ENCODE data around the gene XPO5. TPM values are rescaled to one million over a fixed set of nuclear protein-coding genes. Genes with fewer than 3 reads are reported as not detected.
"Not testable (repeated sequence)": the region's sequence is repeated elsewhere in the genome, so short reads cannot be mapped to it uniquely, and the experiment has no call there.

XPO5 gene
- total and polyA plus RNA-seq, 11 donors = 6.0 to 22.4 (median 16.4) TPM

DNA sequence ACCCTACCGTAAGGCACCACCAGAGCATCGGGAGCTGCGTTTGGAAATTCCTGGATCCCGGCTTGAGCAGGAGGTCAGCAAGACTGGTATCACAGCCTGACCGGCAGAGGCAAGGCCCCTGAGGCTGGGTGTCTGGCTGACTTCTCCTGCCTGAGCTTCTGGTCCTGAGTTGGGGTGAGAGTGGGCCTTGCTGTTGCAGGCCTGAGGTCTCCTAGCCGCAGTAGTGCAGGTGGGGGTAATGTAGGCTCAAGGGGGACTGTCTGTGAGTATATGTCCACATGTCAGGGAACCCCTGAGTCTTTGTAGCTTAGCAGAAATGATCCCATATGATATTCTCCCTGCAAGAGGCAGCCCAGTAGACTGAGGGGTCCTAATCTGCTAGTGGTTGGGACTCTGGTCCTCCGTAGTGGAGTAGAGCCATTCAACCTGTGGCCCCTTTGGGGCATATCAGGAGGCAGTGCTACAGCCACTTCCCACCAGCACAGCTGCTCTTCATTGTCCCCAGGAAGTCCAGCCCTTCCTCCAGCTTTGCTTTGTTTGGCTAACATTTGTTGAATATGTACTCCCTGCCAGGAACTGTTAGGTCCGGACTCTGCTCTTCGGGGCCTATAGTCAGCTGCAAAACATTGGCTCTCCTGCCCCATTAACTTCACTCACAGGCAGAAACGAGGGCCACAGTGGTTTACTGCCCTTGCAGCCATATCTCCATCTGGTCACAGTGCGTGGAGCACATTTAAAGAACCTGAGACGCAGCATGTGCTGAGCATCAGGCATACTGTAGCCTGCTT lies 76.6 kb downstream of the XPO5 start:
- no peaks in the 10 kb centered on the region for H3K27me3 ChIP-seq
- intact Hi-C loops (cut with DNase I) = loop anchor here in 2 of 10 donors (5.0 to 10.0 kb wide), 2 partner anchors 112 to 114 kb away; no protein-coding TSS in a partner anchor
- H3K36me3 ChIP-seq = peaks cover 0 to 64% (median 54%) of the 10 kb centered on the region in 9 donors
- H3K4me1 ChIP-seq = peaks cover 3 to 70% (median 39%) of the 10 kb centered on the region in 12 donors
- no peaks in the 10 kb centered on the region for H3K9me3 ChIP-seq
- H3K27ac ChIP-seq = peak overlapping the region in 11 of 12 donors; percentile 3 to 77 (median 63)
- no peak for TF ChIP-seq POLR2A (IDR thresholded peaks at IDR 0.05)
- TF ChIP-seq, protein P1, sequence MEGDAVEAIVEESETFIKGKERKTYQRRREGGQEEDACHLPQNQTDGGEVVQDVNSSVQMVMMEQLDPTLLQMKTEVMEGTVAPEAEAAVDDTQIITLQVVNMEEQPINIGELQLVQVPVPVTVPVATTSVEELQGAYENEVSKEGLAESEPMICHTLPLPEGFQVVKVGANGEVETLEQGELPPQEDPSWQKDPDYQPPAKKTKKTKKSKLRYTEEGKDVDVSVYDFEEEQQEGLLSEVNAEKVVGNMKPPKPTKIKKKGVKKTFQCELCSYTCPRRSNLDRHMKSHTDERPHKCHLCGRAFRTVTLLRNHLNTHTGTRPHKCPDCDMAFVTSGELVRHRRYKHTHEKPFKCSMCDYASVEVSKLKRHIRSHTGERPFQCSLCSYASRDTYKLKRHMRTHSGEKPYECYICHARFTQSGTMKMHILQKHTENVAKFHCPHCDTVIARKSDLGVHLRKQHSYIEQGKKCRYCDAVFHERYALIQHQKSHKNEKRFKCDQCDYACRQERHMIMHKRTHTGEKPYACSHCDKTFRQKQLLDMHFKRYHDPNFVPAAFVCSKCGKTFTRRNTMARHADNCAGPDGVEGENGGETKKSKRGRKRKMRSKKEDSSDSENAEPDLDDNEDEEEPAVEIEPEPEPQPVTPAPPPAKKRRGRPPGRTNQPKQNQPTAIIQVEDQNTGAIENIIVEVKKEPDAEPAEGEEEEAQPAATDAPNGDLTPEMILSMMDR (IDR thresholded peaks at IDR 0.05) = no peak
- H3K4me3 ChIP-seq = no peak overlapping the region
- DNase-seq (peak in 2 of 5 donors; percentile 43 to 60), ATAC-seq (peak; percentile 21 to 67 (median 38))
- 62 to 72% (median 68%) methylated on average over 12 of the region's 12 CpGs for WGBS, 4 donors

DNA sequence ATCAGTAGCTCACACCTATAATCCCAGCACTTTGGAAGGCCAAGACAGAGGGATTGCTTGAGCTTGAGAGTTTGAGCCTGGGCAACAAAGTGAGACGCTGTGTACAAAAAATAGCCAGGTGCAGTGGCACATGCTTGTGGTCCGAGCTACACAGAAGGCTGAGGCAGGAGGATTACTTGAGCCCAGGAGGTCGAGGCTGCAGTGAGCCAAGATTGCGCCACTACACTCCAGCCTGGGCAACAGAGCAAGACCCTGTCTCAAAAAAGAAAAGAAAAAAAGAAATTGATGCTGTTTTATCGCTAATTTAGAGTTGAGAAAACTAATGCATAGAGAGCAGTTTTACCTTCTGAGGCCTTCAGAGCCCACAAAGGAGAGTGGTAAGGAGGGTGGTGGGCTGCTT lies 77.5 kb downstream of the XPO5 start:
- ATAC-seq, DNase-seq, H3K9me3 ChIP-seq, H3K27me3 ChIP-seq, H3K4me3 ChIP-seq: not testable (repeated sequence)
- intact Hi-C loops (cut with DNase I) = loop anchor here in 2 of 10 donors (5.0 to 10.0 kb wide), 2 partner anchors 111 to 113 kb away; no protein-coding TSS in a partner anchor
- Histone ChIP-seq H3K36me3 (peaks cover 0 to 54% (median 45%) of the 10 kb centered on the region in 9 donors), H3K4me1 (peaks cover 3 to 70% (median 43%) of the 10 kb centered on the region in 12 donors), H3K27ac (peak overlapping the region in 6 of 12 donors; percentile 36 to 77 (median 66))
- WGBS, 4 donors = 90 to 98% (median 97%) methylated on average over 5 of the region's 5 CpGs

- ATAC-seq = no peak
These were observed 78.1 kb downstream of the XPO5 start for GRCh38 chr6:43497689-43498088.

DNA sequence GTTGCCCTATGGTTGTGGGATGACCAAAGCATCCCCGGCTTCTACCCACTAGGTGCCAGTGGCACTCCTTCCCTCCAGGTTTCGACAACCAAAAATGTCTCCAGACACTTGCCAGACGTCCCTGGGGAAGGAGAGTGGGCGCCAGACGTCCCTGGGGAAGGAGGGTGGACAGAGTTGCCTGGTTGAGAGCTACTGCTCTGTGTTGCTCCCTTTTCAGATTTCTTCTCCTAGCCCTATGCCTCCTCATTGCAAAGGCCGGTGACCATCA lies 78.8 kb downstream of the XPO5 start:
- WGBS, 4 donors = 73 to 77% (median 76%) methylated on average over 6 of the region's 6 CpGs
- H3K27ac ChIP-seq = peak overlapping the region in 2 of 12 donors; percentile 31 to 63
- intact Hi-C loops (cut with DNase I) = loop anchor here in 5 of 10 donors (2.0 to 10.0 kb wide), 3 partner anchors 42 to 112 kb away; partner anchors contain the start of gene DLK2 (in 3 of the 5)
- no peaks in the 10 kb centered on the region for H3K27me3 ChIP-seq
- peaks cover 0 to 42% (median 32%) of the 10 kb centered on the region in 9 donors for H3K36me3 ChIP-seq
- no peak for ATAC-seq
- no peaks in the 10 kb centered on the region for H3K9me3 ChIP-seq
- no peak for DNase-seq
- no peak overlapping the region for H3K4me3 ChIP-seq
- TF ChIP-seq, protein P1 (IDR thresholded peaks at IDR 0.05) = no peak
- TF ChIP-seq POLR2A (IDR thresholded peaks at IDR 0.05) = no peak
- peaks cover under 1 to 63% (median 44%) of the 10 kb centered on the region in 12 donors for H3K4me1 ChIP-seq

More at GRCh38 chr6:43497689-43498088, 78.1 kb downstream of the XPO5 start:
- no peak for DNase-seq
- Histone ChIP-seq H3K27me3 (no peaks in the 10 kb centered on the region), H3K36me3 (peaks cover 0 to 48% (median 39%) of the 10 kb centered on the region in 9 donors), H3K9me3 (no peaks in the 10 kb centered on the region), H3K27ac (peak overlapping the region in 5 of 12 donors; percentile 12 to 63 (median 31)), H3K4me3 (no peak overlapping the region), H3K4me1 (peaks cover 3 to 67% (median 41%) of the 10 kb centered on the region in 12 donors)
- TF ChIP-seq, protein P1 (IDR thresholded peaks at IDR 0.05) = no peak
- no peak for TF ChIP-seq POLR2A (IDR thresholded peaks at IDR 0.05)
- 56 to 78% (median 75%) methylated on average over 12 of the region's 12 CpGs for WGBS, 4 donors
- intact Hi-C loops (cut with DNase I) = loop anchor here in 5 of 10 donors (2.0 to 10.0 kb wide), 3 partner anchors 43 to 113 kb away; partner anchors contain the start of gene DLK2 (in 3 of the 5)
